ENCODE data around the gene CFAP298. TPM values are rescaled to one million over a fixed set of nuclear protein-coding genes. Genes with fewer than 3 reads are reported as not detected.

The CFAP298 gene
- total RNA-seq, 1 experiment from 2014 or later = 28.9 TPM

DNA sequence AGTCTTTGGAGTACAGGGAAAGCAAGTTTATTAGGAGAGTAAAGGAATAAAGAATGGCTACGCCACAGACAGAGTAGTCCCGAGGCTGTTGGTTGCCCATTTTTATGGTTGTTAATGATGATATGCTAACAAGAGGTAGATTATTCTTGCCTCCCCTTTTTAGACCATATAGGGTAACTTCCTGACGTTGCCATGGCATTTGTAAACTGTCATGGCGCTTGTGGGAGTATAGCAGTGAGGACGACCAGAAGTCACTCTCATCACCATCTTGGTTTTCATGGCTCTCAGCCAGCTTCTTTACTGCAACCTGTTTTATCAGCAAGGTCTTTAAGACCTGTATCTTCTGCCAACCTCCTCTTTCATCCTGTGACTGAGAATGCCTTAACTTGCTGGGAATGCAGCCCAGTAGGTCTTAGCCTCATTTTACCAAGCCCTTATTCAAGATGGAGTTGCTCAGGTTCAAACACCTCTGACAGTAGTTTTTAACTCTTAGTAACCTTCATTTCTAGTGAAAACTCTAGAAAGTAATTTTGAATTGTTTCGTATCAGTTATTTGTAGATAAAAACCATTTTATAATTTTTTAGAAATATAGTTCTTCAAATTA is 53.1 kb downstream of the CFAP298 start:
- H3K9me3 Mint-ChIP-seq (ENCODE audit: low read depth, unreplicated experiment) = no peaks in the 10 kb centered on the region
- no TSS peak for BruUV-seq (replicated peaks)
- H3K27me3 Mint-ChIP-seq (ENCODE audit: unreplicated experiment) = peaks cover 12% of the 10 kb centered on the region
- no peaks in the 10 kb centered on the region for H3K36me3 Mint-ChIP-seq (ENCODE audit: insufficient read depth, unreplicated experiment)
- no peak overlapping the region for H3K27ac Mint-ChIP-seq (ENCODE audit: unreplicated experiment)
- no peaks in the 10 kb centered on the region for H3K4me1 Mint-ChIP-seq (ENCODE audit: low read depth, unreplicated experiment)
- CTCF ChIA-PET = no interaction called here
- intact Hi-C loops (cut with micrococcal nuclease; ENCODE audit: unreplicated experiment) = no loop called here
- TF ChIP-seq, protein P1, sequence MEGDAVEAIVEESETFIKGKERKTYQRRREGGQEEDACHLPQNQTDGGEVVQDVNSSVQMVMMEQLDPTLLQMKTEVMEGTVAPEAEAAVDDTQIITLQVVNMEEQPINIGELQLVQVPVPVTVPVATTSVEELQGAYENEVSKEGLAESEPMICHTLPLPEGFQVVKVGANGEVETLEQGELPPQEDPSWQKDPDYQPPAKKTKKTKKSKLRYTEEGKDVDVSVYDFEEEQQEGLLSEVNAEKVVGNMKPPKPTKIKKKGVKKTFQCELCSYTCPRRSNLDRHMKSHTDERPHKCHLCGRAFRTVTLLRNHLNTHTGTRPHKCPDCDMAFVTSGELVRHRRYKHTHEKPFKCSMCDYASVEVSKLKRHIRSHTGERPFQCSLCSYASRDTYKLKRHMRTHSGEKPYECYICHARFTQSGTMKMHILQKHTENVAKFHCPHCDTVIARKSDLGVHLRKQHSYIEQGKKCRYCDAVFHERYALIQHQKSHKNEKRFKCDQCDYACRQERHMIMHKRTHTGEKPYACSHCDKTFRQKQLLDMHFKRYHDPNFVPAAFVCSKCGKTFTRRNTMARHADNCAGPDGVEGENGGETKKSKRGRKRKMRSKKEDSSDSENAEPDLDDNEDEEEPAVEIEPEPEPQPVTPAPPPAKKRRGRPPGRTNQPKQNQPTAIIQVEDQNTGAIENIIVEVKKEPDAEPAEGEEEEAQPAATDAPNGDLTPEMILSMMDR (IDR thresholded peaks at IDR 0.05; ENCODE audit: unreplicated experiment) = no peak
- DNase-seq = no peak
- no peak overlapping the region for H3K4me3 Mint-ChIP-seq (ENCODE audit: low read depth, unreplicated experiment)

DNA sequence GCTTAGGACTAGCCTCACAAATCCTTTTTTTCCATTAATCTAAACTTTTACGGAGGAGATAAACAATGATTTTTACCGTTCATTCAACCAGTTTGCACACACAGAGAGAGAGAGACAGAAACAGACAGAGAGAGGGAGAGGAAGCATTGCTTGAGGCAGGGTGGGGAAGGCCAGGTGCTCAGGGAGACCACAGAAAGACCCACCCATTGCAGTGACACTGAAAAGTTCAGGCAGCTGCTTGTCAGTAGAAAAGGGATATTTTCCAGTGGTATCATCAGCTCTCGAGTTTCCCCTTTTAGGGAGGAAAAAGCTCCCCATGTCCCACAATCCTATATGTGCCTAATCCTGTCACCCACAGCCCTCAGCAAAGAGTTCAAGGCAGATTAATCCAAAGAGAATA is 54.1 kb downstream of the CFAP298 start:
- H3K27ac Mint-ChIP-seq (ENCODE audit: unreplicated experiment) = no peak overlapping the region
- no peaks in the 10 kb centered on the region for H3K36me3 Mint-ChIP-seq (ENCODE audit: insufficient read depth, unreplicated experiment)
- BruUV-seq (replicated peaks) = no TSS peak
- DNase-seq = no peak
- no peak overlapping the region for H3K4me3 Mint-ChIP-seq (ENCODE audit: low read depth, unreplicated experiment)
- H3K4me1 Mint-ChIP-seq (ENCODE audit: low read depth, unreplicated experiment) = no peaks in the 10 kb centered on the region
- peaks cover 12% of the 10 kb centered on the region for H3K27me3 Mint-ChIP-seq (ENCODE audit: unreplicated experiment)
- TF ChIP-seq, protein P1 (IDR thresholded peaks at IDR 0.05; ENCODE audit: unreplicated experiment) = no peak
- intact Hi-C loops (cut with micrococcal nuclease; ENCODE audit: unreplicated experiment) = no loop called here
- no peaks in the 10 kb centered on the region for H3K9me3 Mint-ChIP-seq (ENCODE audit: low read depth, unreplicated experiment)
- CTCF ChIA-PET = no interaction called here

GRCh38 chr21:32554832-32555638 is 57.1 kb downstream of the CFAP298 start:
- Mint-ChIP-seq H3K27ac (ENCODE audit: unreplicated experiment) (no peak overlapping the region), H3K36me3 (ENCODE audit: insufficient read depth, unreplicated experiment) (no peaks in the 10 kb centered on the region), H3K4me1 (ENCODE audit: low read depth, unreplicated experiment) (no peaks in the 10 kb centered on the region), H3K4me3 (ENCODE audit: low read depth, unreplicated experiment) (no peak overlapping the region), H3K9me3 (ENCODE audit: low read depth, unreplicated experiment) (no peaks in the 10 kb centered on the region), H3K27me3 (ENCODE audit: unreplicated experiment) (peaks cover 25% of the 10 kb centered on the region)
- TF ChIP-seq, protein P1 (IDR thresholded peaks at IDR 0.05; ENCODE audit: unreplicated experiment) = no peak
- intact Hi-C loops (cut with micrococcal nuclease; ENCODE audit: unreplicated experiment) = no loop called here
- CTCF ChIA-PET = no interaction called here
- BruUV-seq (replicated peaks) = no TSS peak
- no peak for DNase-seq

- H3K27me3 Mint-ChIP-seq (ENCODE audit: unreplicated experiment) = peaks cover 39% of the 10 kb centered on the region
- CTCF ChIA-PET = no interaction called here
- TF ChIP-seq, protein P1 (IDR thresholded peaks at IDR 0.05; ENCODE audit: unreplicated experiment) = no peak
- H3K9me3 Mint-ChIP-seq (ENCODE audit: low read depth, unreplicated experiment) = no peaks in the 10 kb centered on the region
- no peak overlapping the region for H3K27ac Mint-ChIP-seq (ENCODE audit: unreplicated experiment)
- H3K36me3 Mint-ChIP-seq (ENCODE audit: insufficient read depth, unreplicated experiment) = no peaks in the 10 kb centered on the region
- no peak for DNase-seq
- intact Hi-C loops (cut with micrococcal nuclease; ENCODE audit: unreplicated experiment) = no loop called here
- no peaks in the 10 kb centered on the region for H3K4me1 Mint-ChIP-seq (ENCODE audit: low read depth, unreplicated experiment)
- no TSS peak for BruUV-seq (replicated peaks)
- no peak overlapping the region for H3K4me3 Mint-ChIP-seq (ENCODE audit: low read depth, unreplicated experiment)
Observed at GRCh38 chr21:32549886-32550285, 62.3 kb downstream of the CFAP298 start.
